Measurements from ENCODE around the gene CIRBP. TPM values are rescaled to one million over a fixed set of nuclear protein-coding genes. Genes with fewer than 3 reads are reported as not detected.

CIRBP gene
- total and polyA plus RNA-seq, 9 of the 15 experiments (the other 6 are each of a cell fraction or from before 2014, with no cell fraction given): 20.5 to 327 (median 176) TPM

GRCh38 chr19:1239796-1240737 is 29.1 kb upstream of the CIRBP start (continued):
- peak in 2 of 3 experiments; percentile 25 to 40; a peak in 2 of 6 replicates for TF ChIP-seq ZBTB11 (CRISPR knock-in tag; IDR thresholded peaks at IDR 0.05)
- peak; percentile 94; the same call in 1 of the 2 replicates for TF ChIP-seq MTA3 (IDR thresholded peaks at IDR 0.05; ENCODE audit: borderline replicate concordance)
- no peak; the same call in 1 of the 2 replicates for TF ChIP-seq RREB1 (CRISPR knock-in tag; IDR thresholded peaks at IDR 0.05)
- peak; percentile 98 for TF ChIP-seq RB1 (IDR thresholded peaks at IDR 0.05; ENCODE audit: low read depth)
- TF ChIP-seq ZNF57 (CRISPR knock-in tag; IDR thresholded peaks at IDR 0.05): no peak
- TF ChIP-seq ZNF639 (CRISPR knock-in tag; conservative IDR thresholded peaks at IDR 0.05 in 1 of 2, IDR thresholded peaks at IDR 0.05 in 1 of 2): peak in 1 of 2 experiments; percentile 89; a peak in 2 of 4 replicates
- TF ChIP-seq POLR2G (IDR thresholded peaks at IDR 0.05; ENCODE audit: low read depth, low read length): peak; percentile 74
- peak; percentile 34; the same call in 1 of the 2 replicates for TF ChIP-seq ZC3H11A (IDR thresholded peaks at IDR 0.05; ENCODE audit: low read depth, low read length)
- TF ChIP-seq WHSC1 (IDR thresholded peaks at IDR 0.05; ENCODE audit: low read length): no peak
- peak; percentile 42 for TF ChIP-seq SAP30 (IDR thresholded peaks at IDR 0.05; ENCODE audit: borderline replicate concordance, insufficient read depth, low read depth, low read length, poor library complexity, severe bottlenecking)
- no peak for TF ChIP-seq FOXK2 (conservative IDR thresholded peaks at IDR 0.05 in 1 of 2, IDR thresholded peaks at IDR 0.05 in 1 of 2; ENCODE audit: low read depth in 2 of 2)
- TF ChIP-seq POLR2B (IDR thresholded peaks at IDR 0.05; ENCODE audit: low read depth, partially characterized antibody): peak; percentile 22
- peak; percentile 71 to 99 for TF ChIP-seq MAZ (CRISPR knock-in tag; conservative IDR thresholded peaks at IDR 0.05 in 1 of 2, IDR thresholded peaks at IDR 0.05 in 1 of 2)

All from K562 (cell line).